K562 (cell line): ENCODE data around the gene DBNL.

Experiments used
- CBX2 ChIP-seq: fragments of 200-600 bp; sonication (generic); IDR thresholded peaks from one replicate; pipeline ENCODE4 v1.6.1; 2012; ENCODE audit warnings: mild to moderate bottlenecking, low read length, inconsistent platforms; ENCODE audit not compliant: insufficient read depth, poor library complexity, severe bottlenecking
- CREM ChIP-seq: IDR thresholded peaks from 2 replicates; pipeline ENCODE4 v1.6.1; 2014; ENCODE audit warnings: antibody characterized with exemption, low read depth
- KAT2B ChIP-seq: IDR thresholded peaks from one replicate; pipeline ENCODE4 v1.6.1; 2012; ENCODE audit warnings: low read depth, mild to moderate bottlenecking, control low read depth, inconsistent platforms, low read length, moderate library complexity
- NR2C2 ChIP-seq, 2 experiments: fragments of 200-800 bp in 1 of 2; sonication (Bioruptor generic) in 1 of 2; sonication (generic) in 1 of 2; formaldehyde crosslinking in 1 of 2; IDR thresholded peaks; 2 replicates each; pipeline versions ENCODE4 v1.6.1 to v1.8.0; 2016 to 2022; ENCODE audit warnings: mild to moderate bottlenecking in 1 of 2, missing compliant biosample characterization in 1 of 2, missing genetic modification characterization in 1 of 2, missing genetic modification reagents in 1 of 2
- POLR2A ChIP-seq: fragments of 450-650 bp; conservative IDR thresholded peaks from 2 replicates; pipeline ENCODE4 v1.6.1; 2016
- POLR2AphosphoS5 ChIP-seq: IDR thresholded peaks from 2 replicates; pipeline ENCODE4 v1.6.1; 2011; ENCODE audit warnings: mild to moderate bottlenecking, low read depth, low read length, moderate library complexity; ENCODE audit not compliant: control insufficient read depth, insufficient read depth
- RFX5 ChIP-seq: IDR thresholded peaks from 2 replicates; pipeline ENCODE4 v1.6.1; 2011; ENCODE audit warnings: low read depth, mild to moderate bottlenecking, improper control_type of control experiment, low read length
- SREBF2 ChIP-seq: sonication (generic); formaldehyde crosslinking; IDR thresholded peaks from 2 replicates; pipeline ENCODE4 v1.4.0; 2020; ENCODE audit warnings: mild to moderate bottlenecking, missing genetic modification reagents
- TF ChIP-seq, protein P1 (sequence below), 2 experiments: fragments of 150-350 bp in 1 of 2; IDR thresholded peaks; 2 replicates each; pipeline ENCODE4 v1.6.1; 2012 to 2016; ENCODE audit warnings: low read depth in 2 of 2, low read length in 2 of 2, mild to moderate bottlenecking in 1 of 2, moderate library complexity in 1 of 2
- TF ChIP-seq, protein P2 (sequence below), 2 experiments: fragments of 450-650 bp in 1 of 2; IDR thresholded peaks; 2 replicates each; pipeline ENCODE4 v1.6.1; 2011 to 2017; ENCODE audit warnings: low read depth in 2 of 2, antibody characterized with exemption in 1 of 2, borderline replicate concordance in 1 of 2, low read length in 1 of 2, mild to moderate bottlenecking in 1 of 2, mixed read lengths in 1 of 2; ENCODE audit not compliant: control insufficient read depth in 1 of 2

DNA sequence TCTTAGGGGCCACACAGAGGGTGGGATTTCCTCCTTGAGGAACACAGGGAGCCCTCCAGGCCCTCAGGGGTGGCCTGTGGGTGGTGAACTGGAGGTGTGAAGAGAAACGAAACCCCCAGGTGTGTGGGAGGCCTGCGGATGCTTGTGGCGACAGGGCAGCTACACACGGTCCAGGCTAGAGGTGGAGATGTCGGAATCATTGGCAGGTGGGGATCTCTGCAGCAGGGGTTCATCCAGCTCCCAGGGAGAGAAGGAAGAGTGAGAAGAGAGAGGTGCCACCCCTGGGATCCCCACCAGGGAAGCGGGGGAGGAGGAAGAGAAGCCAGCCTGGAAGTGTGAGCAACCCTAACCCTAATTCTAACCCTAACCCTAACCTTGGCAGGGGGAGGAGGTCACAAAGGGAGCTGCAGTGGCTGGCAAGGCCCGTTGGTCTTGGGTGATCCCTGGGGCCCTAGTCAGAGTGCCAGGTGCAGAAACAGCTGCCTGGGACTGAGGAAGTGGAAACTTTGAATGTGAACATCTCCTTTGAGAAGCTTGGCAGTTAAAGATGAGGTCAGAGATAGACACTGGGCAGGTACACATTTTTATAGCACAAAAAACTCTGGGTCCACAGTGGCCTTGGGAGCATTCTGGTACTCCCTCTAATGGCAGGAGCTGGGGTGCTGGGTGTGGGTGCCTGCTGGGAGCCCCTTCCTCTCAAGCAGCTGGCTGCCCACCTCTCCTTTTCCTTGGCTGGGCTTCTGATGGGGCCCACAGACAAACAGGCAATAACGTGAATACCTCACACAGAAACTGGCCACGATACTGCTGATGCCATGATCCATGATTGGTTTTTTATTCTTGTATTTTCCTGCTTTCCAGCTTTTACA, 52.8 kb downstream of the DBNL start:
- no peak for TF ChIP-seq RFX5
- TF ChIP-seq CREM, result no peak
- TF ChIP-seq NR2C2 (CRISPR knock-in tag; IDR thresholded peaks at IDR 0.05), result no peak
- TF ChIP-seq NR2C2 (tag; IDR thresholded peaks at IDR 0.05), result no peak
- no peak for TF ChIP-seq POLR2A
- TF ChIP-seq CBX2, result no peak
- TF ChIP-seq SREBF2 (CRISPR knock-in tag), result no peak
- no peak for TF ChIP-seq KAT2B
- TF ChIP-seq, protein P1, sequence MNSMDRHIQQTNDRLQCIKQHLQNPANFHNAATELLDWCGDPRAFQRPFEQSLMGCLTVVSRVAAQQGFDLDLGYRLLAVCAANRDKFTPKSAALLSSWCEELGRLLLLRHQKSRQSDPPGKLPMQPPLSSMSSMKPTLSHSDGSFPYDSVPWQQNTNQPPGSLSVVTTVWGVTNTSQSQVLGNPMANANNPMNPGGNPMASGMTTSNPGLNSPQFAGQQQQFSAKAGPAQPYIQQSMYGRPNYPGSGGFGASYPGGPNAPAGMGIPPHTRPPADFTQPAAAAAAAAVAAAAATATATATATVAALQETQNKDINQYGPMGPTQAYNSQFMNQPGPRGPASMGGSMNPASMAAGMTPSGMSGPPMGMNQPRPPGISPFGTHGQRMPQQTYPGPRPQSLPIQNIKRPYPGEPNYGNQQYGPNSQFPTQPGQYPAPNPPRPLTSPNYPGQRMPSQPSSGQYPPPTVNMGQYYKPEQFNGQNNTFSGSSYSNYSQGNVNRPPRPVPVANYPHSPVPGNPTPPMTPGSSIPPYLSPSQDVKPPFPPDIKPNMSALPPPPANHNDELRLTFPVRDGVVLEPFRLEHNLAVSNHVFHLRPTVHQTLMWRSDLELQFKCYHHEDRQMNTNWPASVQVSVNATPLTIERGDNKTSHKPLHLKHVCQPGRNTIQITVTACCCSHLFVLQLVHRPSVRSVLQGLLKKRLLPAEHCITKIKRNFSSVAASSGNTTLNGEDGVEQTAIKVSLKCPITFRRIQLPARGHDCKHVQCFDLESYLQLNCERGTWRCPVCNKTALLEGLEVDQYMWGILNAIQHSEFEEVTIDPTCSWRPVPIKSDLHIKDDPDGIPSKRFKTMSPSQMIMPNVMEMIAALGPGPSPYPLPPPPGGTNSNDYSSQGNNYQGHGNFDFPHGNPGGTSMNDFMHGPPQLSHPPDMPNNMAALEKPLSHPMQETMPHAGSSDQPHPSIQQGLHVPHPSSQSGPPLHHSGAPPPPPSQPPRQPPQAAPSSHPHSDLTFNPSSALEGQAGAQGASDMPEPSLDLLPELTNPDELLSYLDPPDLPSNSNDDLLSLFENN (IDR thresholded peaks at IDR 0.05; ENCODE audit: low read depth in 2 of 2, low read length in 2 of 2), result no peak
- no peak for TF ChIP-seq POLR2AphosphoS5
- TF ChIP-seq, protein P2, sequence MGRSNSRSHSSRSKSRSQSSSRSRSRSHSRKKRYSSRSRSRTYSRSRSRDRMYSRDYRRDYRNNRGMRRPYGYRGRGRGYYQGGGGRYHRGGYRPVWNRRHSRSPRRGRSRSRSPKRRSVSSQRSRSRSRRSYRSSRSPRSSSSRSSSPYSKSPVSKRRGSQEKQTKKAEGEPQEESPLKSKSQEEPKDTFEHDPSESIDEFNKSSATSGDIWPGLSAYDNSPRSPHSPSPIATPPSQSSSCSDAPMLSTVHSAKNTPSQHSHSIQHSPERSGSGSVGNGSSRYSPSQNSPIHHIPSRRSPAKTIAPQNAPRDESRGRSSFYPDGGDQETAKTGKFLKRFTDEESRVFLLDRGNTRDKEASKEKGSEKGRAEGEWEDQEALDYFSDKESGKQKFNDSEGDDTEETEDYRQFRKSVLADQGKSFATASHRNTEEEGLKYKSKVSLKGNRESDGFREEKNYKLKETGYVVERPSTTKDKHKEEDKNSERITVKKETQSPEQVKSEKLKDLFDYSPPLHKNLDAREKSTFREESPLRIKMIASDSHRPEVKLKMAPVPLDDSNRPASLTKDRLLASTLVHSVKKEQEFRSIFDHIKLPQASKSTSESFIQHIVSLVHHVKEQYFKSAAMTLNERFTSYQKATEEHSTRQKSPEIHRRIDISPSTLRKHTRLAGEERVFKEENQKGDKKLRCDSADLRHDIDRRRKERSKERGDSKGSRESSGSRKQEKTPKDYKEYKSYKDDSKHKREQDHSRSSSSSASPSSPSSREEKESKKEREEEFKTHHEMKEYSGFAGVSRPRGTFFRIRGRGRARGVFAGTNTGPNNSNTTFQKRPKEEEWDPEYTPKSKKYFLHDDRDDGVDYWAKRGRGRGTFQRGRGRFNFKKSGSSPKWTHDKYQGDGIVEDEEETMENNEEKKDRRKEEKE (IDR thresholded peaks at IDR 0.05; ENCODE audit: borderline replicate concordance in 1 of 2, control insufficient read depth in 1 of 2, low read depth in 2 of 2, low read length in 1 of 2), result no peak
